Hepatocyte (in vitro differentiated cells): ENCODE results near the gene CGN. TPM values are rescaled to one million over a fixed set of nuclear protein-coding genes. Genes with fewer than 3 reads are reported as not detected.
"Not testable (repeated sequence)": the region's sequence is repeated elsewhere in the genome, so short reads cannot be mapped to it uniquely, and the experiment has no call there.

ENCODE experiments used
- DNase-seq: peaks from one replicate; pipeline ENCODE4 v3.0.0-alpha.2; 2016; ENCODE audit warnings: low spot score
- H2AFZ ChIP-seq: fragments of 200-600 bp; sonication (generic); 2 replicates; pipeline ENCODE4 v1.6.0; 2016; ENCODE audit warnings: antibody characterized with exemption, mild to moderate bottlenecking
- H3K27ac ChIP-seq: fragments of 200-600 bp; sonication (generic); 2 replicates; pipeline ENCODE4 v1.5.1; 2016; ENCODE audit warnings: mild to moderate bottlenecking
- H3K27me3 ChIP-seq: fragments of 200-600 bp; sonication (generic); 2 replicates; pipeline ENCODE4 v1.6.1; 2016
- H3K36me3 ChIP-seq: fragments of 200-600 bp; sonication (generic); replicated peaks from 2 replicates; pipeline ENCODE4 v1.5.1; 2016; ENCODE audit warnings: low read depth; ENCODE audit not compliant: insufficient read depth
- H3K4me1 ChIP-seq: fragments of 200-600 bp; sonication (generic); 2 replicates; pipeline ENCODE4 v1.5.1; 2016; ENCODE audit warnings: mild to moderate bottlenecking, moderate library complexity; ENCODE audit not compliant: insufficient read depth
- H3K4me2 ChIP-seq: fragments of 200-600 bp; sonication (generic); 2 replicates; pipeline ENCODE4 v1.6.0; 2016
- H3K4me3 ChIP-seq: fragments of 200-600 bp; sonication (generic); 2 replicates; pipeline ENCODE4 v1.5.1; 2016; ENCODE audit warnings: mild to moderate bottlenecking
- H3K79me2 ChIP-seq: fragments of 200-600 bp; sonication (generic); 2 replicates; pipeline ENCODE4 v1.6.0; 2017; ENCODE audit warnings: mild to moderate bottlenecking
- H3K9me2 ChIP-seq: fragments of 200-600 bp; sonication (generic); replicated peaks from 2 replicates; pipeline ENCODE4 v1.6.0; 2017; ENCODE audit warnings: mild to moderate bottlenecking; ENCODE audit not compliant: insufficient read depth
- H3K9me3 ChIP-seq: fragments of 200-600 bp; sonication (generic); 2 replicates; pipeline ENCODE4 v1.5.1; 2016; ENCODE audit warnings: low read depth, mild to moderate bottlenecking
- H4K20me1 ChIP-seq: fragments of 200-600 bp; sonication (generic); 2 replicates; pipeline ENCODE4 v1.6.0; 2016; ENCODE audit warnings: mild to moderate bottlenecking; ENCODE audit not compliant: insufficient read depth, poor library complexity, severe bottlenecking
- EZH2 ChIP-seq: fragments of 200-600 bp; sonication (generic); IDR thresholded peaks from 2 replicates; pipeline ENCODE4 v1.6.1; 2016; ENCODE audit warnings: antibody characterized with exemption, mild to moderate bottlenecking, borderline replicate concordance
- EZH2phosphoT487 ChIP-seq: fragments of 200-600 bp; sonication (generic); IDR thresholded peaks from one replicate; pipeline ENCODE4 v1.6.1; 2018; ENCODE audit warnings: antibody characterized with exemption, mild to moderate bottlenecking, low read depth, moderate library complexity; ENCODE audit not compliant: unreplicated experiment, severe bottlenecking
- WGBS: methylation state at CpG from one replicate; pipeline ENCODE4 v1.1.6; 2016; ENCODE audit warnings: low lambda C conversion rate; ENCODE audit errors: missing lambda C conversion rate; 5-methylcytosine and 5-hydroxymethylcytosine counted together
- polyA plus RNA-seq: library from polyadenylated mRNA; unstranded; fragments of >200 nt; fragmentation: Nextera tagmentation; extraction: Ambion mirVana; gene quantifications from 2 replicates; pipeline ENCODE4 v1.2.1, GENCODE V29; 2016
- total RNA-seq: library from RNA; depleted of rRNA; stranded (reverse); fragments of >200 nt; gene quantifications from 2 replicates; pipeline ENCODE4 v1.2.3, GENCODE V29; 2014
- TF ChIP-seq, protein P1 (sequence below): fragments of 200-600 bp; sonication (generic); IDR thresholded peaks from 2 replicates; pipeline ENCODE4 v1.5.1; 2016; ENCODE audit warnings: antibody characterized with exemption, mild to moderate bottlenecking; ENCODE audit not compliant: poor library complexity

The CGN gene
- total and polyA plus RNA-seq, 2 experiments from 2014 or later: 46.3 to 58.2 TPM

DNA sequence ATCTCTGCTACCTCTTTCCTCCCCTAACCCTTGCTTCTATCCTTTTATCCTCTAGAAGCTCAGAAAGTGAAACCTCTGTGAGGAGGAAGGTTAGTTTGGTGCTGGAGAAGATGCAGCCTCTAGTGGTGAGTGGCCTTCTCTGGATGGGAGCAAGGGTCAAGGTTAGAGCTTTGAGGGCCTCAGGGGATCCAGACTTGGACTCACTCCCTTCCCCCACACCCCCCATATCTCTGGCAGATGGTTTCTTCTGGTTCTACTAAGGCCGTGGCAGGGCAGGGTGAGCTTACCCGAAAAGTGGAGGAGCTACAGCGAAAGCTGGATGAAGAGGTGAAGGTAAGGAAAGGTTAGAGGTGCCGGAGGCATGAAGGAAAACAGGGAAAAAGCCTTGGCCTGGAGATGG is 9.2 kb downstream of the CGN start:
- no peaks in the 10 kb centered on the region for H3K36me3 ChIP-seq

DNA sequence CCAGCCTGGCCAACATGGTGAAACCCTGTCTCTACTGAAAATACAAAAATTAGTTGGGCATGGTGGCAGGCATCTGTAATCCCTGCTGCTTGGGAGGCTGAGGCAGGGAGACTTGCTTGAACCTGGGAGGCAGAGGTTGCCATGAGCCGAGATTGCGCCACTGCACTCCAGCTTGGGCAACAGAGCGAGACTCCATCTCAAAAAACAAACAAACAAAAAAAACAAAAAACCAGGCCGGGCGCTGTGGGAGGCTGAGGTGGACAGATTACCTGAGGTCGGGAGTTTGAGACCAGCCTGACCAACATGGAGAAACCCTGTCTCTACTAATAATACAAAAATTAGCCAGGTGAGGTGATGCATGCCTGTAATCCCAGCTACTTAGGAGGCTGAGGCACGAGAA is 11.2 kb downstream of the CGN start:
- H3K36me3 ChIP-seq, DNase-seq, H3K4me2 ChIP-seq, H3K27ac ChIP-seq, H3K9me2 ChIP-seq, H3K4me3 ChIP-seq, H3K9me3 ChIP-seq, H3K4me1 ChIP-seq, H3K27me3 ChIP-seq, H2AFZ ChIP-seq: not testable (repeated sequence)
- WGBS: 93% methylated on average over 7 of the region's 7 CpGs
- Histone ChIP-seq H3K79me2 (peaks cover 47% of the 10 kb centered on the region), H4K20me1 (peaks cover 14% of the 10 kb centered on the region)

More for the DNA sequence above, 9.2 kb downstream of the CGN start:
- Histone ChIP-seq H3K27ac (no peak overlapping the region), H4K20me1 (peaks cover 14% of the 10 kb centered on the region), H3K79me2 (peaks cover 67% of the 10 kb centered on the region), H3K27me3 (no peaks in the 10 kb centered on the region), H3K4me3 (no peak overlapping the region), H3K9me2 (no peaks in the 10 kb centered on the region), H3K9me3 (no peaks in the 10 kb centered on the region), H2AFZ (no peak overlapping the region), H3K4me1 (peaks cover 13% of the 10 kb centered on the region), H3K4me2 (no peak overlapping the region)
- 92% methylated on average over 4 of the region's 4 CpGs for WGBS
- TF ChIP-seq EZH2 (no peak), EZH2phosphoT487 (no peak)
- TF ChIP-seq, protein P1, sequence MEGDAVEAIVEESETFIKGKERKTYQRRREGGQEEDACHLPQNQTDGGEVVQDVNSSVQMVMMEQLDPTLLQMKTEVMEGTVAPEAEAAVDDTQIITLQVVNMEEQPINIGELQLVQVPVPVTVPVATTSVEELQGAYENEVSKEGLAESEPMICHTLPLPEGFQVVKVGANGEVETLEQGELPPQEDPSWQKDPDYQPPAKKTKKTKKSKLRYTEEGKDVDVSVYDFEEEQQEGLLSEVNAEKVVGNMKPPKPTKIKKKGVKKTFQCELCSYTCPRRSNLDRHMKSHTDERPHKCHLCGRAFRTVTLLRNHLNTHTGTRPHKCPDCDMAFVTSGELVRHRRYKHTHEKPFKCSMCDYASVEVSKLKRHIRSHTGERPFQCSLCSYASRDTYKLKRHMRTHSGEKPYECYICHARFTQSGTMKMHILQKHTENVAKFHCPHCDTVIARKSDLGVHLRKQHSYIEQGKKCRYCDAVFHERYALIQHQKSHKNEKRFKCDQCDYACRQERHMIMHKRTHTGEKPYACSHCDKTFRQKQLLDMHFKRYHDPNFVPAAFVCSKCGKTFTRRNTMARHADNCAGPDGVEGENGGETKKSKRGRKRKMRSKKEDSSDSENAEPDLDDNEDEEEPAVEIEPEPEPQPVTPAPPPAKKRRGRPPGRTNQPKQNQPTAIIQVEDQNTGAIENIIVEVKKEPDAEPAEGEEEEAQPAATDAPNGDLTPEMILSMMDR: no peak
- no peak for DNase-seq

DNA sequence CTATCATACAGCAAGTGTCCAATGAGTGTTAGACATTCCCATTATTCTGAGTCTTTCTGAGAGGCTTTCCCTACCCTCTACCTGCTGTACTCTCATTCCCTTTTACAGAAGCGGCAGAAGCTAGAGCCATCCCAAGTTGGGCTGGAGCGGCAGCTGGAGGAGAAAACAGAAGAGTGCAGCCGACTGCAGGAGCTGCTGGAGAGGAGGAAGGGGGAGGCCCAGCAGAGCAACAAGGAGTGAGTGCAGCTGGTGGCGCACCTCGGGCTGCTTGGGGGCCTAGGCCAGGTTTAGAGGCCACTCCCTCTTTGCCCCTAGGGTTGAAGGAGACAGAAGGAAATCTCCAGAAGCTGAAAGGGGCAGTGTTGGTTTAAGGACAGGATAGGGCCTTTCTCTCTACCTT is 12.1 kb downstream of the CGN start:
- no peak for TF ChIP-seq EZH2phosphoT487
- TF ChIP-seq EZH2: no peak
- TF ChIP-seq, protein P1: no peak
- Histone ChIP-seq H4K20me1 (peaks cover 14% of the 10 kb centered on the region), H2AFZ (no peak overlapping the region), H3K79me2 (peaks cover 38% of the 10 kb centered on the region), H3K36me3 (no peaks in the 10 kb centered on the region), H3K4me3 (no peak overlapping the region), H3K9me2 (no peaks in the 10 kb centered on the region), H3K4me2 (no peak overlapping the region), H3K27ac (no peak overlapping the region), H3K4me1 (no peaks in the 10 kb centered on the region), H3K27me3 (no peaks in the 10 kb centered on the region), H3K9me3 (no peaks in the 10 kb centered on the region)
- no peak for DNase-seq
- 75% methylated on average over 5 of the region's 5 CpGs for WGBS

DNA sequence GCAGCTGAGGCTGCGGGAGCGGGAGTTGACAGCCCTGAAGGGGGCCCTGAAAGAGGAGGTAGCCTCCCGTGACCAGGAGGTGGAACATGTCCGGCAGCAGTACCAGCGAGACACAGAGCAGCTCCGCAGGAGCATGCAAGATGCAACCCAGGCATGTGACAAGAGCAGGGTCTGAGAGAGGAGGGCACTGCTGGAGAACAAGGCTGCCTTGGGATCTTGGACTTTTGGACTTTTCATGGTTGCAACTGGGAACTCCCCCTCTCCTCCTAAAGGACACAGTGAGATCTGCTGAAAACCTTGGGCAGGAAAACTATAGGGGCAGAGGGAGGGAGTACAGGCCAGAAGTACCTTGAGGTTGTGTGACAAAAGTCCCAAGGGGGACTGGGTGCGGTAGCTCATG is 13.5 kb downstream of the CGN start:
- TF ChIP-seq, protein P1: no peak
- TF ChIP-seq EZH2phosphoT487 (no peak), EZH2 (no peak)
- Histone ChIP-seq H3K4me2 (no peak overlapping the region), H3K79me2 (peaks cover 24% of the 10 kb centered on the region), H3K27ac (no peak overlapping the region), H3K36me3 (no peaks in the 10 kb centered on the region), H3K4me1 (no peaks in the 10 kb centered on the region), H2AFZ (no peak overlapping the region), H3K27me3 (no peaks in the 10 kb centered on the region), H4K20me1 (peaks cover 14% of the 10 kb centered on the region), H3K9me2 (no peaks in the 10 kb centered on the region), H3K4me3 (no peak overlapping the region), H3K9me3 (no peaks in the 10 kb centered on the region)
- DNase-seq: no peak
- 86% methylated on average over 7 of the region's 7 CpGs for WGBS
